Measurements from ENCODE around the gene DAAM1.

The DAAM1 gene

GRCh38 chr14:59256331-59256730, 67.9 kb downstream of the DAAM1 start:
- Histone ChIP-seq H3K4me3 (ENCODE audit: low read depth, low read length) (no peak overlapping the region), H3K9ac (ENCODE audit: low read depth, low read length) (no peak overlapping the region), H3K27ac (ENCODE audit: low read depth, low read length) (no peak overlapping the region), H3K36me3 (ENCODE audit: control insufficient read depth, insufficient read depth, low read length) (no peaks in the 10 kb centered on the region), H3K4me1 (ENCODE audit: control insufficient read depth, insufficient read depth, low read length) (peaks cover 34% of the 10 kb centered on the region), H3K27me3 (ENCODE audit: control insufficient read depth, insufficient read depth, low read length) (no peaks in the 10 kb centered on the region), H3K9me3 (ENCODE audit: control insufficient read depth, insufficient read depth, low read length) (no peaks in the 10 kb centered on the region)

- H3K4me1 ChIP-seq (ENCODE audit: control insufficient read depth, insufficient read depth, low read length): no peaks in the 10 kb centered on the region
- no peak overlapping the region for H3K27ac ChIP-seq (ENCODE audit: low read depth, low read length)
- no peaks in the 10 kb centered on the region for H3K9me3 ChIP-seq (ENCODE audit: control insufficient read depth, insufficient read depth, low read length)
- no peak overlapping the region for H3K4me3 ChIP-seq (ENCODE audit: low read depth, low read length)
- no peaks in the 10 kb centered on the region for H3K27me3 ChIP-seq (ENCODE audit: control insufficient read depth, insufficient read depth, low read length)
- peaks cover 13% of the 10 kb centered on the region for H3K36me3 ChIP-seq (ENCODE audit: control insufficient read depth, insufficient read depth, low read length)
- H3K9ac ChIP-seq (ENCODE audit: low read depth, low read length): no peak overlapping the region
Measured at GRCh38 chr14:59261334-59261733, 72.9 kb downstream of the DAAM1 start.

- Histone ChIP-seq H3K4me1 (ENCODE audit: control insufficient read depth, insufficient read depth, low read length) (no peaks in the 10 kb centered on the region), H3K27ac (ENCODE audit: low read depth, low read length) (no peak overlapping the region), H3K4me3 (ENCODE audit: low read depth, low read length) (no peak overlapping the region), H3K27me3 (ENCODE audit: control insufficient read depth, insufficient read depth, low read length) (no peaks in the 10 kb centered on the region), H3K36me3 (ENCODE audit: control insufficient read depth, insufficient read depth, low read length) (peaks cover 13% of the 10 kb centered on the region), H3K9me3 (ENCODE audit: control insufficient read depth, insufficient read depth, low read length) (no peaks in the 10 kb centered on the region), H3K9ac (ENCODE audit: low read depth, low read length) (no peak overlapping the region)
Measured at GRCh38 chr14:59262717-59263454, 74.4 kb downstream of the DAAM1 start.

- Histone ChIP-seq H3K9me3 (ENCODE audit: control insufficient read depth, insufficient read depth, low read length) (no peaks in the 10 kb centered on the region), H3K4me3 (ENCODE audit: low read depth, low read length) (no peak overlapping the region), H3K36me3 (ENCODE audit: control insufficient read depth, insufficient read depth, low read length) (peaks cover 13% of the 10 kb centered on the region), H3K4me1 (ENCODE audit: control insufficient read depth, insufficient read depth, low read length) (0 out of 2 replicates have a peak, but pooled peaks cover 2% of the 10 kb centered on the region), H3K27me3 (ENCODE audit: control insufficient read depth, insufficient read depth, low read length) (no peaks in the 10 kb centered on the region), H3K27ac (ENCODE audit: low read depth, low read length) (no peak overlapping the region), H3K9ac (ENCODE audit: low read depth, low read length) (no peak overlapping the region)
Measured at GRCh38 chr14:59265808-59266207, 77.3 kb downstream of the DAAM1 start.

GRCh38 chr14:59267046-59267445, 78.6 kb downstream of the DAAM1 start:
- H3K4me1 ChIP-seq (ENCODE audit: control insufficient read depth, insufficient read depth, low read length): 0 out of 2 replicates have a peak, but pooled peaks cover 2% of the 10 kb centered on the region
- H3K27me3 ChIP-seq (ENCODE audit: control insufficient read depth, insufficient read depth, low read length): no peaks in the 10 kb centered on the region
- no peaks in the 10 kb centered on the region for H3K9me3 ChIP-seq (ENCODE audit: control insufficient read depth, insufficient read depth, low read length)
- no peak overlapping the region for H3K4me3 ChIP-seq (ENCODE audit: low read depth, low read length)
- H3K27ac ChIP-seq (ENCODE audit: low read depth, low read length): no peak overlapping the region
- peaks cover 13% of the 10 kb centered on the region for H3K36me3 ChIP-seq (ENCODE audit: control insufficient read depth, insufficient read depth, low read length)
- no peak overlapping the region for H3K9ac ChIP-seq (ENCODE audit: low read depth, low read length)

- Histone ChIP-seq H3K27ac (ENCODE audit: low read depth, low read length) (no peak overlapping the region), H3K27me3 (ENCODE audit: control insufficient read depth, insufficient read depth, low read length) (no peaks in the 10 kb centered on the region), H3K9me3 (ENCODE audit: control insufficient read depth, insufficient read depth, low read length) (no peaks in the 10 kb centered on the region), H3K4me1 (ENCODE audit: control insufficient read depth, insufficient read depth, low read length) (0 out of 2 replicates have a peak, but pooled peaks cover 2% of the 10 kb centered on the region), H3K4me3 (ENCODE audit: low read depth, low read length) (no peak overlapping the region), H3K36me3 (ENCODE audit: control insufficient read depth, insufficient read depth, low read length) (peaks cover 13% of the 10 kb centered on the region), H3K9ac (ENCODE audit: low read depth, low read length) (no peak overlapping the region)
Measured at GRCh38 chr14:59268011-59268410, 79.5 kb downstream of the DAAM1 start.

GRCh38 chr14:59268858-59269257, 80.4 kb downstream of the DAAM1 start:
- 0 out of 2 replicates have a peak, but pooled peaks cover 2% of the 10 kb centered on the region for H3K4me1 ChIP-seq (ENCODE audit: control insufficient read depth, insufficient read depth, low read length)
- no peak overlapping the region for H3K9ac ChIP-seq (ENCODE audit: low read depth, low read length)
- no peak overlapping the region for H3K4me3 ChIP-seq (ENCODE audit: low read depth, low read length)
- H3K9me3 ChIP-seq (ENCODE audit: control insufficient read depth, insufficient read depth, low read length): no peaks in the 10 kb centered on the region
- H3K27ac ChIP-seq (ENCODE audit: low read depth, low read length): no peak overlapping the region
- peaks cover 13% of the 10 kb centered on the region for H3K36me3 ChIP-seq (ENCODE audit: control insufficient read depth, insufficient read depth, low read length)
- no peaks in the 10 kb centered on the region for H3K27me3 ChIP-seq (ENCODE audit: control insufficient read depth, insufficient read depth, low read length)

- H3K27me3 ChIP-seq (ENCODE audit: control insufficient read depth, insufficient read depth, low read length): no peaks in the 10 kb centered on the region
- no peaks in the 10 kb centered on the region for H3K9me3 ChIP-seq (ENCODE audit: control insufficient read depth, insufficient read depth, low read length)
- peaks cover 8% of the 10 kb centered on the region for H3K36me3 ChIP-seq (ENCODE audit: control insufficient read depth, insufficient read depth, low read length)
- H3K27ac ChIP-seq (ENCODE audit: low read depth, low read length): no peak overlapping the region
- no peak overlapping the region for H3K4me3 ChIP-seq (ENCODE audit: low read depth, low read length)
- no peak overlapping the region for H3K9ac ChIP-seq (ENCODE audit: low read depth, low read length)
- 0 out of 2 replicates have a peak, but pooled peaks cover 2% of the 10 kb centered on the region for H3K4me1 ChIP-seq (ENCODE audit: control insufficient read depth, insufficient read depth, low read length)
Measured at GRCh38 chr14:59269466-59269865, 81.0 kb downstream of the DAAM1 start.

- Histone ChIP-seq H3K4me3 (ENCODE audit: low read depth, low read length) (no peak overlapping the region), H3K27ac (ENCODE audit: low read depth, low read length) (no peak overlapping the region), H3K27me3 (ENCODE audit: control insufficient read depth, insufficient read depth, low read length) (no peaks in the 10 kb centered on the region), H3K4me1 (ENCODE audit: control insufficient read depth, insufficient read depth, low read length) (peaks cover 2% of the 10 kb centered on the region; the same call in 1 of the 2 replicates), H3K36me3 (ENCODE audit: control insufficient read depth, insufficient read depth, low read length) (no peaks in the 10 kb centered on the region), H3K9ac (ENCODE audit: low read depth, low read length) (no peak overlapping the region), H3K9me3 (ENCODE audit: control insufficient read depth, insufficient read depth, low read length) (no peaks in the 10 kb centered on the region)
Measured at GRCh38 chr14:59271256-59271655, 82.8 kb downstream of the DAAM1 start.

- no peak overlapping the region for H3K4me3 ChIP-seq (ENCODE audit: low read depth, low read length)
- no peaks in the 10 kb centered on the region for H3K27me3 ChIP-seq (ENCODE audit: control insufficient read depth, insufficient read depth, low read length)
- H3K4me1 ChIP-seq (ENCODE audit: control insufficient read depth, insufficient read depth, low read length): peaks cover 2% of the 10 kb centered on the region; the same call in 1 of the 2 replicates
- no peaks in the 10 kb centered on the region for H3K9me3 ChIP-seq (ENCODE audit: control insufficient read depth, insufficient read depth, low read length)
- no peak overlapping the region for H3K27ac ChIP-seq (ENCODE audit: low read depth, low read length)
- H3K36me3 ChIP-seq (ENCODE audit: control insufficient read depth, insufficient read depth, low read length): no peaks in the 10 kb centered on the region
- H3K9ac ChIP-seq (ENCODE audit: low read depth, low read length): no peak overlapping the region
Measured at GRCh38 chr14:59271734-59272133, 83.3 kb downstream of the DAAM1 start.

- no peaks in the 10 kb centered on the region for H3K27me3 ChIP-seq (ENCODE audit: control insufficient read depth, insufficient read depth, low read length)
- no peaks in the 10 kb centered on the region for H3K36me3 ChIP-seq (ENCODE audit: control insufficient read depth, insufficient read depth, low read length)
- no peak overlapping the region for H3K27ac ChIP-seq (ENCODE audit: low read depth, low read length)
- no peaks in the 10 kb centered on the region for H3K9me3 ChIP-seq (ENCODE audit: control insufficient read depth, insufficient read depth, low read length)
- peaks cover 2% of the 10 kb centered on the region; the same call in 1 of the 2 replicates for H3K4me1 ChIP-seq (ENCODE audit: control insufficient read depth, insufficient read depth, low read length)
- no peak overlapping the region for H3K9ac ChIP-seq (ENCODE audit: low read depth, low read length)
- no peak overlapping the region for H3K4me3 ChIP-seq (ENCODE audit: low read depth, low read length)
Measured at GRCh38 chr14:59272633-59273032, 84.2 kb downstream of the DAAM1 start.
